AG08396 (cell line): ENCODE data around the gene CDC42SE2.
"Not testable (repeated sequence)": the region's sequence is repeated elsewhere in the genome, so short reads cannot be mapped to it uniquely, and the experiment has no call there.

Experiments used
- DNase-seq: peaks from one replicate; pipeline ENCODE4 v3.0.0; 2012; ENCODE audit warnings: low spot score, mixed read lengths

Gene CDC42SE2

DNA sequence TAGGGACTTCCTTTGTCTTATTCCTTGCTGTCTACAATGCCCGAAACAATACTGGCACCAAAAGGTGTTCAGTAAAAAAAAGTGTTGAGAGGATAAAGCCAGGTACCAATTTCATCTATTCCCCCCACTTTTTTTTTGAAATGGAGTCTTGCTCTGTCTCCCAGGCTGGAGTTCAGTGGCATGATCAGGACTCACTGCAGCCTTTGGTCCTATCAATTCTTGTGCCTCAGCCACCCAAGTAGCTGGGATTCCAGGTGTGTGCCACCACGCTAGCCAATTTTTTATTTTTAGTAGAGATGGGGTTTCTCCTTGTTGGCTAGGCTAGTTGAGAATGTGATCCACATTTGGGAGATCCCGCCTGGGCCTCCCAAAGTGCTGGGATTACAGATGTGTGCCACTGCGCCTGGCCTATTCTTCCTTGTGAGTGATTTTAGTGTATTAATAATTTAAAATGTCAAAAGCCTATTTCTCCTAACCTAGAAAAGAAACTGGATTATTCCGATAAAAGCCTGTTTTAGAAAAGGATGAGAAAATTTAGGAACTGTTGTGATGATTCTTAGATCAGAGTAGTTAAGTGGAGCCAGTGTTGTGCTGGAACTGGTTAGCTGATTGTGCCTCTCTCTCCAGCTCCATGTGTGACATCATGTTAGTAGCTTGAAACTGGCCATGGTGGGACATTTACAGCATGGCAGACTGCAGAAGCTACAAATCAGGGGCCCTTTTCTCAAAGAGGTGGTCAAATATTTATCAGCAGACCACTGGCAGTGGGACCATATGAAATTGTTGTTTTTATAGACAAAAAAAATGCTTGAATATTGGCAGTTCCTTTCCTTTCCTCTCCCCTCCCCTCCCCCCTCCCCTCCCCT, 14.3 kb downstream of the CDC42SE2 start:
- DNase-seq, result no peak

DNA sequence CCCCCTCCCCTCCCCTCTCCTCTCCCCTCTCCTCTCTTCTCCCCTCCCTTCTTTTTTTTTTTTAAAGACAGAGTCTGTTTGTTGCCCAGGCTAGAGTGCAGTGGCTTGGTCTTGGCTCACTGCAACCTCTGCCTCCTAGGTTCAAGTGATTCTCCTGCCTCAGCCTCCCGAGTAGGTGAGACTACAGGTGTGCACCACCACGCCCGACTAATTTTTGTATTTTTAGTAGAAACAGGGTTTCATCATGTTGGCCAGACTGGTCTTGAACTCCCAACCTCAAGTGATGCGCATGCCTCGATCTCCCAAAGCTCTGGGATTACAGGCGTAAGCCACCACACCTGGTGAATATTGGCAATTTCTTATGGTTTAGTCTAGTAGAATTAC, 14.9 kb downstream of the CDC42SE2 start:
- not testable (repeated sequence) for DNase-seq

GRCh38 chr5:131279204-131279603, 15.4 kb downstream of the CDC42SE2 start:
- DNase-seq, result no peak

GRCh38 chr5:131280417-131280816, 16.6 kb downstream of the CDC42SE2 start:
- DNase-seq, result no peak

GRCh38 chr5:131281133-131281867, 17.4 kb downstream of the CDC42SE2 start:
- no peak for DNase-seq

DNA sequence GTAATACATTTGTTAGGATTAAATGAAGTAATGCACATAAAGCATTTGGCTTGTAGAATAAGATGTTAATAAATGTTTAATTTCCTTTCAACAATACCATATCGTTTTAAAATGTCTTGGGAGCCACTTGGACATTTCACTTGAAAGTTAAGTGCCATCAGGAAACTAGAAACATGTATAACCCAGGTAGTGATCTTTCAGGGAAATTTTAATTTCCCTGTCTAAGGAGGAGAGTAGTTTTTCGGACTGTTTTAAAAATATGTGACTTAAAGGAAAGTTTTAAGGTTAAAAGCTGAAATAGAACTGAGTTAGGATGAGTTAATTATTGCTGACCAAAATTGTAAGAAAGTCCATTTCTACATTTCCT, 18.0 kb downstream of the CDC42SE2 start:
- DNase-seq, result no peak

- DNase-seq, result no peak
Measured at GRCh38 chr5:131282235-131282634, 18.4 kb downstream of the CDC42SE2 start.

GRCh38 chr5:131285703-131286399, 22.0 kb downstream of the CDC42SE2 start:
- DNase-seq, result no peak

- no peak for DNase-seq
Measured at GRCh38 chr5:131286400-131286715, 22.5 kb downstream of the CDC42SE2 start.

DNA sequence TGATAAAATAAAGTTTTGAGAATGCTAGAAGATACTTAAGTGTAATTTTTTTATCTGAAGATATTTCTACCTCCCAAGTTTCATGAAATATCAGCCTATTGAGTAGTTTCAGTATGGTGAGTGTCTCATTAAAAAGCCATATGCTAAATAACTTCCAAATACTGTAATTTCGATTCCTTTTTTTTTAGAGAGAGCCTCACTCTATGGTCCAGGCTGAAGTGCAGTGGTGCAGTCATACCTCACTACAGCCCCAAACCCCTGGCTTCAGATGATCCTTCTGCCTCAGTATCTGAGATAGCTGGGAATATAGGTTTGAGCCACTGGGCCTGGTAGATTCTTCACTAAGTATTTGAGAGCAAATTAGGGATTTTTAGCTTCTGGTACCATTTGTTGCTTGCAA, 24.5 kb downstream of the CDC42SE2 start:
- DNase-seq, result no peak

GRCh38 chr5:131289738-131290137, 25.9 kb downstream of the CDC42SE2 start:
- DNase-seq, result no peak

GRCh38 chr5:131296213-131296672, 32.4 kb downstream of the CDC42SE2 start:
- DNase-seq, result no peak

DNA sequence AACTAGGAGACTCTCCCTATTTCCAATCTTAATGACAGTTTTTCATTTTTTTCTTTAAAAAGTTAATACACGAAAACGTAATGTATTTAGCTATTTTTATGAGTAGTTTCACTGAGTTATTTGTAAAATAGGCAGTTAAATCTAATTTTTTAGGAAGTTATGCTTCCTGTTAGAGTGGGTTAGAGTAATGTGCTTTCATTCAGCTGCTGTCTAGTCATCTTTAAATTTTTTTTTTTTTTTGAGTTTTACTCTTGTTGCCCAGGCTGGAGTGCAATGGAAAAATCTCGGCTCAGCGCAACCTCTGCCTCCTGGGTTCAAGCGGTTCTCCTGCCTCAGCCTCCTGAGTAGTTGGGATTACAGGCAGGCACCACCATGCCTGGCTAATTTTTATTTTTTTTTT, 34.0 kb downstream of the CDC42SE2 start:
- no peak for DNase-seq

GRCh38 chr5:131299465-131299864, 35.6 kb downstream of the CDC42SE2 start:
- DNase-seq, result no peak

GRCh38 chr5:131302506-131302905, 38.7 kb downstream of the CDC42SE2 start:
- DNase-seq, result no peak

GRCh38 chr5:131303537-131303936, 39.7 kb downstream of the CDC42SE2 start:
- DNase-seq, result peak; percentile 9

DNA sequence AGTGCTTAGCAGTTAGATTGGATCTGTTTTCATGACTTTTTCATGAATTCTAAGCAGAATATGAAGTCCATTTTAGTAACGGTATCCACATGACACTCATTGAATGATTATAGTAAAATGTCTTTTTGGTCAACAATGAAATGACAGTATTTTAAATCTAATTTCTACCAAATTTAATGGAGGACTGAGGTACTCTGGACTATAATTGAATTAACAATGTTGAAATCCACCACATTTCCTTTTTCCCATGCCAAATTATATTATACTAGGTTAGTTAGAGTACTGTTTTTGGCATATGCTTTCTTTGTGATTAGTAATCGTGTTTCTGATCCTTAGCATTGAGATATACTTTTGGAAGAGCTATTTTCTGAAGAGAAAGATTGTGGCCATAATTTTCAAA, 40.6 kb downstream of the CDC42SE2 start:
- DNase-seq, result no peak

GRCh38 chr5:131305138-131305689, 41.4 kb downstream of the CDC42SE2 start:
- no peak for DNase-seq

GRCh38 chr5:131305906-131306305, 42.1 kb downstream of the CDC42SE2 start:
- DNase-seq, result no peak

DNA sequence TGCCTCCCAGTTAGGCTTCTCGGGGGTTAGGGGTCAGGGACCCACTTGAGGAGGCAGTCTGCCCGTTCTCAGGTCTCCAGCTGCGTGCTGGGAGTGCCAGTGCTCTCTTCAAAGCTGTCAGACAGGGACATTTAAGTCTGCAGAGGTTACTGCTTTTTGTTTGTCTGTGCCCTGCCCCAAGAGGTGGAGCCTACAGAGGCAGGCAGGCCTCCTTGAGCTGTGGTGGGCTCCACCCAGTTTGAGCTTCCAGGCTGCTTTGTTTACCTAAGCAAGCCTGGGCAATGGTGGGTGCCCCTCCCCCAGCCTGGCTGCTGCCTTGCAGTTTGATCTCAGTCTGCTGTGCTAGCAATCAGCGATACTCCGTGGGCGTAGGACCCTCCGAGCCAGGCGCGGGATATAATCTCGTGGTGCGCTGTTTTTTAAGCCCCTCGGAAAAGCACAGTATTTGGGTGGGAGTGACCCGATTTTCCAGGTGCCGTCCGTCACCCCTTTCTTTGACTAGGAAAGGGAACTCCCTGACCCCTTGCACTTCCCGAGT, 48.5 kb downstream of the CDC42SE2 start:
- not testable (repeated sequence) for DNase-seq

DNA sequence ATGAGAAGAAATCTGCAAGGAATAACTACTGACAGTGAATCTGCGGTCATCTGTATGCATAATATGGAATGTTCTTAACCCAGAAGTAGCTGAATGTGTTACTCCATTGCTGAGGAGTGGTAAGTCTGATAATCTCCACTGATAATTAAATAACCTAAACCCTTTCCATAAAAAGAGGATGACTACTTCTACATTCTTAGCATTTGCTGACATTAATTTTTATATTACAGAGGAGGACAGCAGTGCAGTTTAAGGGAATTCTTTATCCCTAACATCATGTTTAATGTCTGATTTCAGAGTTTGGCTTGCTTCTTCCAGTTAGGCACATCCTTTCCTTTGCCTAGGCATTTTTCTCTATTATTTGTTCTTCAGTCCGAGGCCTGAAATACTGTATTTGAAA, 52.2 kb downstream of the CDC42SE2 start:
- DNase-seq, result no peak

GRCh38 chr5:131316822-131317221, 53.0 kb downstream of the CDC42SE2 start:
- no peak for DNase-seq
